SK-N-MC (cell line): Measurements from ENCODE around the gene PTPN13.

Experiments used
- EZH2 ChIP-seq: fragments of 200-600 bp; sonication (generic); IDR thresholded peaks from one replicate; pipeline ENCODE4 v1.6.1; 2017; ENCODE audit warnings: antibody characterized with exemption
- POLR2AphosphoS5 ChIP-seq: IDR thresholded peaks from 2 replicates; pipeline ENCODE4 v1.6.1; 2012; ENCODE audit warnings: mild to moderate bottlenecking, low read depth, low read length, borderline replicate concordance

DNA sequence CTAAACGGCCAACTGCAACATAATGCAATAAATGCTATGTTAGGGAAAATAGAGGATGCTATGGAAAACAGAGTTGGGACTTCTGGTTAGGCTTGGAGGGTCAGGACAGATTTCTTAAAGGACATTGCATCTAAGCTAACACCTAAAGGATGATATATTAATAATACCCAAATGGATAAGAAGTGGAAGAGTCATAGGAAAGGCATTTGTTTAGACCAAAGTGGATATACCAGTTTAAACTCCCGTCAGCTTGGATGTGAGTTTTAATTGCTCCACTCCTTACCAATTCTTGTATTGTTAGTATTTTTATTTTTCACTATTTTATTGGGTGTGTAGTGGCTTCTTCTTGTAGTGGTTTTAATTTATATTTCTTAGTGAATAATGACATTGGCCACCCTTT is 93.9 kb downstream of the PTPN13 start:
- TF ChIP-seq POLR2AphosphoS5: no peak
- no peak for TF ChIP-seq EZH2
